T-helper 2 cell treated with Interferon-gamma antibody and Interleukin-4, amounts not matched to agents 5 μg/mL and 100 μg/mL, for 36 hours (primary cell): Measurements from ENCODE around the gene LEFTY2.

Source experiments
- DNase-seq: peaks from one replicate; pipeline ENCODE4 v3.0.0; 2021; ENCODE audit warnings: low spot score
- H3K27ac Mint-ChIP-seq: one replicate; pipeline ENCODE4 v1.8.0; 2021; ENCODE audit warnings: mild to moderate bottlenecking, mixed read lengths
- H3K27me3 Mint-ChIP-seq: one replicate; pipeline ENCODE4 v1.8.0; 2021; ENCODE audit warnings: low read depth, mixed read lengths
- H3K36me3 Mint-ChIP-seq: one replicate; pipeline ENCODE4 v1.8.0; 2021; ENCODE audit warnings: low read depth, mixed read lengths
- H3K4me1 Mint-ChIP-seq: one replicate; pipeline ENCODE4 v1.8.0; 2021; ENCODE audit warnings: low read depth, mixed read lengths
- H3K4me3 Mint-ChIP-seq: one replicate; pipeline ENCODE4 v1.8.0; 2022; ENCODE audit warnings: mild to moderate bottlenecking, moderate library complexity, mixed read lengths
- H3K9me3 Mint-ChIP-seq: one replicate; pipeline ENCODE4 v1.8.0; 2021; ENCODE audit warnings: mixed read lengths

LEFTY2 gene

DNA sequence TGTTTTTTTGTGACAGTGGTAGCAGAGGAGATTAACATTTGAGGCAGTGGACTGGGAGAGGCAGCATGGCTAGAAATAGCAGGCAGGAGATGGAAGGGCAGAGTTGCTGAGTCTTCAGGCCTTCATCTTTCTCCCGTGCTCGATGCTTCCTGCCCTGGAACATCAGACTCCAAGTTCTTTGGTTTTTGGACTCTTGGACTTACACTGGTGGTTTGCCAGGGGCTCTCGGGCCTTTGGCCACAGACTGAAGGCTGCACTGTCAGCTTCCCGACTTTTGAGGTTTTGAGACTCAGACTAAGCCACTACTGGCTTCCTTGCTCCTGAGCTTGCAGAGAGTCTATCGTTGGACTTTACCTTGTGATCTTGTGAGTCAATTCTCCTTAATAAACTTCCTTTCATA lies 24.2 kb upstream of the LEFTY2 start:
- Mint-ChIP-seq H3K9me3 (no peaks in the 10 kb centered on the region), H3K36me3 (no peaks in the 10 kb centered on the region), H3K27ac (no peak overlapping the region), H3K27me3 (peaks cover 8% of the 10 kb centered on the region), H3K4me1 (peaks cover 4% of the 10 kb centered on the region), H3K4me3 (no peak overlapping the region)
- no peak for DNase-seq

DNA sequence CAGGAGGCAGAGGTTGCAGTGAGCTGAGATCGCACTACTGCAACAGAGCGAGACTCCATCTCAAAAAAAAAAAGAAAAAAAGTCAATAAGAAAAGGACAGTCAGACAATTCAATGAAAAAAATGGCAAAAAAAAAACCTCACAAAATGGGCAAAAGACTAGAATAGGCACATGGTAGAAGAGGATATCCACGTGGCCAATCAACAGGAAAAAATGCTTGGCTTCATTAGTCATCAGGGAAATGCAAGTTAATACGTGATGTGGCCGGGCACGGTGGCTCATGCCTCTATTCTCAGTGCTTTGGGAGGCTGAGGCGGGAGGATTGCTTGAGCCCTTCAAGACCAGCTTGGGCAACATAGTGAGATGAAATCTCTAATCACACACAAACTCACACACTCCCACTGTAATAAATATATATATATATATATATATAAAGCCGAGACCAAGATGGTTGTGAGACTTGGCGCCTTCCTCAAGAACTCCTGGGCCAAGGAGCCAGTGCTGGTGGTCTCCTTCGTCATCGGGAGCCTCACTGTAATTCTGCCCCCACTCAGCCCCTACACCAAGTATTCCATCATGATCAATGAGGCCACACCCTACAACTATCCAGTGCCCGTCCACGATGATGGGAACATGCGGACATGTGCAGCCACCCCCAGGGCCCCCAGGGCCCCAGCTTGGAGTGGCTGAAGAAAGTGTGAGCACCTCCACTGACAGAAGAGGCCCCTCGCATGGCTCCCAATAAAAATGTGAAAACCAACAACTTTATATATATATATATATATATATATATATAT lies 22.9 kb upstream of the LEFTY2 start:
- no peak overlapping the region for H3K27ac Mint-ChIP-seq
- DNase-seq: no peak
- H3K9me3 Mint-ChIP-seq: no peaks in the 10 kb centered on the region
- peaks cover 4% of the 10 kb centered on the region for H3K4me1 Mint-ChIP-seq
- peaks cover 8% of the 10 kb centered on the region for H3K27me3 Mint-ChIP-seq
- H3K36me3 Mint-ChIP-seq: no peaks in the 10 kb centered on the region
- H3K4me3 Mint-ChIP-seq: no peak overlapping the region

DNA sequence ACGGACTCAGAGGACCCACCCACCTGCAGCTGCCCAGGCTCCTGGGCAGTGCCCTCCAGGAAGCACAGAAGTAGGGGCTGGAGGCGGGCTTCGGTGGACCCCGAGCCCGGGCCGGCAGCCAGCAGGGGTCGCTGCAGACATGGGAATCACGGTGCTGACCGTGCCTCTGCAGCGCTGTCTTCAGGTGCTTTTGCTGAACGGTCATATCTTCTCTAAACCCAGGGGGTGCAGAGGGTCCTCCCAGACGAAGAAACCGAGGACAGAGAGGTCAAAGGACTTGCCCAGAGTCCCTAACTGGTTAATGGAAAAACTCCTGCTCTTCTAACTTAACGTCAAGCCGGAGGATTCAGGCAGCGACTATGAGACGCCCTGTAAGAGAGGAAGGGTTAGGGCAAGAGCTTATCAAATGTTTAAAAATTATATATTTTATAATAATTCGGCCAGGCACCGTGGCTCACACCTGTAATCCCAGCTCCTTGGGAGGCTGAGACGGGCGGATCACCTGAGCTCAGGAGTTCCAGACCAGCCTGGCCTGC lies 21.5 kb upstream of the LEFTY2 start:
- H3K27me3 Mint-ChIP-seq: peaks cover 8% of the 10 kb centered on the region
- no peaks in the 10 kb centered on the region for H3K36me3 Mint-ChIP-seq
- H3K9me3 Mint-ChIP-seq: no peaks in the 10 kb centered on the region
- DNase-seq: peak; percentile 41
- no peak overlapping the region for H3K4me3 Mint-ChIP-seq
- H3K4me1 Mint-ChIP-seq: peaks cover 4% of the 10 kb centered on the region
- H3K27ac Mint-ChIP-seq: no peak overlapping the region

DNA sequence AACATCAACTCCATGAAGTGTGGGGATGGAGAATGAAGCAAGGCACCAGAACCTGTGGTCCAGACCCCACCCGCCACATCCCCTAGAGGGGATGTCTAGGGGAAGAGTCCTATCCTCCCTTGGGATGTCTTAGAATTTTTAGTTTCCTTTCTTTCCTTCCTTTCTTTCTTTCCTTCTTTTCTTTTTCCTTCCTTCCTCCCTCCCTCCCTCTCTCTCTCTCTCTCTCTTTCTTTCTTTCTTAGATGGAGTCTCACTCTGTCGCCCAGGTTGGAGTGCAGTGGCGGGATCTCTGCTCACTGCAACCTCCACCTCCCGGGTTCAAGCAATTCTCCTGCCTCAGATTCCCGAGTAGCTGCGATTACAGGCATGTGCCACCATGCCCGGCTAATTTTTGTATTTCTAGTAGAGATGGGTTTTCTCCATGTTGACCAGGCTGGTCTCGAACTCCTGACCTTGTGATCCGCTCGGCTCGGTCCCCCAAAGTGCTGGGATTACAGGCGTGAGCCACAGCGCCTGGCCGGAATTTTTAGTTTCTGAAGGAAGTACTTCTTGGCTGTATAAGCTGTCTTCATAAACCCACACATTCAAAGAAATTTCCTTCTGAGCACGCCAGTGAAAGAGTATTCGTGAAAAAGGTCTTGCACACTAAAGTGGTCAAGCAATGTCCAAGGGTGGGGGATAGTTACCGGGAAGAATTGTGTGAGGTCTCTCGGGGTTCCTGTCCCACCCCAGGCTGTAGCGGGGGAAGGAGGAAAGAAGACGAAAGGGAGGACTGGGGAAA lies 20.8 kb upstream of the LEFTY2 start:
- DNase-seq: no peak
- Mint-ChIP-seq H3K27ac (no peak overlapping the region), H3K4me3 (no peak overlapping the region), H3K4me1 (peaks cover 4% of the 10 kb centered on the region), H3K36me3 (no peaks in the 10 kb centered on the region), H3K27me3 (peaks cover 8% of the 10 kb centered on the region), H3K9me3 (no peaks in the 10 kb centered on the region)

DNA sequence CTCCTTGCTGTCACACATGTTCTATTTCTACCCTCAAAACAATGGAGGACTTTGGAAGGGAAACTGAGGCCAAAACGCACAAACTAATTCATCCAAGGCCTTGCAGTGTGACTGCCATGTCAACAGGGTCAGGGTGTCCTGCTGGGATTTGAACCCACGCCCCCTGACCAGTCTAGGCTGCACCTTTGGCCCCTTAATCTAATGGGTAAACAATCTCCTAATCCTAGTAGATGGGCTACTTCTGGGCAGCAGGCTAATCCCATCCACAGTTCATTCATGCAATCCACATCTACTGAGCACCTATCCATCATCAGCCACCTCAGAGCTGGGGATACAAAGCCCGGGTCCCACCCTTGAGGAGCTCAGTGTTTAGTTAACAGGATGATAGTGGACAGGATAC lies 17.0 kb upstream of the LEFTY2 start:
- no peak for DNase-seq
- Mint-ChIP-seq H3K36me3 (no peaks in the 10 kb centered on the region), H3K27ac (no peak overlapping the region), H3K4me1 (peaks cover 4% of the 10 kb centered on the region), H3K9me3 (no peaks in the 10 kb centered on the region), H3K27me3 (peaks cover 15% of the 10 kb centered on the region), H3K4me3 (no peak overlapping the region)

DNA sequence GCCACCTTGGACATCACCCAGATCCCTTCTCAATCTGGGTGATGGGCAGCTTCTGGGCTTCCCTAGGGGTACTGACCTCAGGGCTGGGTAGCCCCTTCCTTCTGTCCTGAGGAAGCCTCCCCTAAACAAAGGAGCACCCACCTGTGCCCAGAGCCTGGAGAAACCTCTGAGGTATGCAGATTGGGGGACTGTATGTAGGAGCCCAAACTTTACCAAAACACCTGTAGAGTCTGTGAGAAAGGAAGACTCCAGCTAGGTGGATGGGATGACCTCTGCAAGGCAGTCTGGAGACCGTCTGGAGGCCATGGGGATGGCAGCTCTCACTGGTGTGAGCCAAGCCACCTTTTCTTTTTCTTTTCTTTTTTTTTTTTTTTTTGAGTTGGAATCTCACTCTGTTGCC lies 13.7 kb upstream of the LEFTY2 start:
- Mint-ChIP-seq H3K4me1 (no peaks in the 10 kb centered on the region), H3K9me3 (no peaks in the 10 kb centered on the region), H3K36me3 (no peaks in the 10 kb centered on the region), H3K4me3 (no peak overlapping the region), H3K27me3 (peaks cover 17% of the 10 kb centered on the region), H3K27ac (no peak overlapping the region)
- DNase-seq: no peak

DNA sequence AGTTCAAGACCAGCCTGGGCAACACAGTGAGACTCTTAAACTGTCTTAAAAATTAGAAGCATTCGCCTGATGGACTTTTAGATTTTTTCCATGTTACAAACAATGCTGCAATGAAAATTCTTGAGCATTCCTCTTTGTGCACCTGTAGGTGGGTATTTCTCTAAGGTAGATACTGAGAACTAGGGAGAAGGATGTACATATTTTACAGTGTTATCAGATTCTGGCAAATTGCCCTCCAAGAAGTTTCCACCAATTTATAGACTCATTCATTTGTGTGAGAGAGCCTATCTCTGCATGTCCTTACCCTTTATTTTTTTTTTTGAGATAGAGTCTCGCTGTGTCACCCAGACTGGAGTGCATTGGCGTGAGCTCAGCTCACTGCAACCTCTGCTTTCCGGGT lies 12.3 kb upstream of the LEFTY2 start:
- no peak for DNase-seq
- Mint-ChIP-seq H3K4me3 (no peak overlapping the region), H3K9me3 (no peaks in the 10 kb centered on the region), H3K27ac (no peak overlapping the region), H3K4me1 (no peaks in the 10 kb centered on the region), H3K27me3 (peaks cover 21% of the 10 kb centered on the region), H3K36me3 (no peaks in the 10 kb centered on the region)

DNA sequence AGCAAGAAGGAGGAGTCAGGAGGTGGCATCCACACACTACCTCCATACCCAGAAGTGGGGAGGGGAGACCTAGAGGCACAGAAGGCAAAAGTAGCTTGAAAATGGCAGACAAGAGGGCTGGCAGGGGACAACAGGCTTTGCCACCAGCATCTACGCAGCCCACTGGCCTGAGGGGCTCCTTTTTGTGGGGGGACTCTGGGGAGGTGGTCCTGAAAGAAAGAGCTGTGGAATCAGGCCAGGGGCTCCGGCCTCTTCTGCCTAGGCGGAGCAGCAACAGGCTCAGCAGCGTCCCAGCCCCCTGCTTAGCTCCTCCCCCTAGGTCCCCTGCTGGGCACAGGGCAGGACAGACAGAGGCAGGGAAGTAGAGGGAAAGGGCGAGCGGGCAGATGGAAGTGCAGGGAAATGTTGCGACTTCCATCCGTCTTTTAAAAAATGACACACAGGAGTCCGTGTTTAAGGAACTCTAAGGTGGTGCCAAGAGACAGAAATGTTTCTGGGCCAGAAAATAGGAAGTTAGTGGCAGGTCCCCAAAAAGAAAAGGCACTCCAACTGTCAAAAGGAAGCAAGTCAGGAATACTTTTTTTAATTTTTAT lies 10.0 kb upstream of the LEFTY2 start:
- peaks cover 27% of the 10 kb centered on the region for H3K27me3 Mint-ChIP-seq
- H3K9me3 Mint-ChIP-seq: no peaks in the 10 kb centered on the region
- no peaks in the 10 kb centered on the region for H3K36me3 Mint-ChIP-seq
- DNase-seq: no peak
- H3K4me3 Mint-ChIP-seq: no peak overlapping the region
- no peak overlapping the region for H3K27ac Mint-ChIP-seq
- no peaks in the 10 kb centered on the region for H3K4me1 Mint-ChIP-seq

DNA sequence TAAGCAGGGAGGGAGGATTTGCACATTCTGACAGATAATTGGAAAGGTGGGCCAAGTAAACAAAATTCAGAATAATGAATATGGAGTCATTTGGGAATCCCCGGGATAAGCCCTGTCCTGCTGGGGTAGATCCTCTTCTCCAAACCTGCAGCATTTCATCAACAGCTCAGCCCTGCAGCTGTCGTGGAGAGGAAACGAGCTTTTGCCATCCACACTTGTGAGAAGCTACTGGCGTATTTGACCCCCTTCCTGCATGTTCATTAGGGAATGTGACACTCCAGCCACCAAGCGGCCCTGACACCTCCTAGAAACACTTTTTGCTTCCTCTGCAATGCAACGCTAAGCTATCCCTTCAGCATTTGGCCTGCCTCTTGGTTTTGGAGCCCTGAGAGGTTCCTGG lies 8.0 kb upstream of the LEFTY2 start:
- H3K27me3 Mint-ChIP-seq: peaks cover 23% of the 10 kb centered on the region
- no peaks in the 10 kb centered on the region for H3K36me3 Mint-ChIP-seq
- H3K4me3 Mint-ChIP-seq: no peak overlapping the region
- peaks cover 3% of the 10 kb centered on the region for H3K4me1 Mint-ChIP-seq
- no peak for DNase-seq
- H3K9me3 Mint-ChIP-seq: no peaks in the 10 kb centered on the region
- no peak overlapping the region for H3K27ac Mint-ChIP-seq

DNA sequence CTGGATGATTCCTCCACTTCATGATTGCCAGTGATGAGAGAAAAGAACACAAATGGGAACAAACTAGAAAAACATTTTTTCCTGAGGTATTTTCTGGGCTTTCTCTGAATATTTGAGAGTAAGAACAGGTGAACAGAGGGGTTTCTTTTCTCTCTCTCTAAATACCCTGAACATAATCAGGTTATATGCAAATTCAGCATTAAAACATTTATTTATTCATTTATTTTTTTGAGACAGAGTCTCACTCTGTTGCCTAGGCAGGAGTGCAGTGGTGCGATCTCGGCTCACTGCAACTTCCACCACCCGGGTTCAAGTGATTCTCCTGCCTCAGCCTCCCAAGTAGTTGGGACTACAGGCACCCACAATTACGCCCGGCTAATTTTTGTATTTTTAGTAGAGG lies 5.8 kb upstream of the LEFTY2 start:
- Mint-ChIP-seq H3K4me3 (no peak overlapping the region), H3K27me3 (peaks cover 15% of the 10 kb centered on the region), H3K9me3 (no peaks in the 10 kb centered on the region), H3K36me3 (no peaks in the 10 kb centered on the region), H3K27ac (no peak overlapping the region), H3K4me1 (peaks cover 3% of the 10 kb centered on the region)
- DNase-seq: no peak

DNA sequence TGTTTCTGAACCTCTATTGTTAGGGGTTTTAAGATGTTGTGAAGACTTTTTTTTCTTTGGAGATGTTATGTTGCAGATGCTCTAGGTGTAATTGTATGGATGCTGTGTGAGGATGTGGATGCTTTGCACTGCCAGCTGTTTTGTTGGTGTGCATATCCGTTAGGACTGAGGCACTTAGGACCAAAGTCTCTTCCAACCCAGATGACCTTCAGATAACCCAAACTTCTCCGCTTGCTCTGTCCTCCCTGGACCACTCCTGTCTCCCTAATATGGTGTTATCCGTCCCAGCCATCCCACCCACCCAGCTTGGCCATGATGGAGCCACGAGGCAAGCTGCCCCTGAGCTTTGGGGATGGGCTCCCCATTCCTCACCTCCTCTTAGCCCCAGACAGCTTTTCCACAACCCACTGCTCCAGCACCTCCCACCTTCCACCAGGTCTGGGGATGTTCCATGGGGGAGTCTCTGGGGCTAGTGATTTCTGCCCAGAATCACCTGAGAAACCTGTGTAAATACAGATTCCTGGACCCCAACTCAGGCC lies 5.1 kb upstream of the LEFTY2 start:
- Mint-ChIP-seq H3K27ac (no peak overlapping the region), H3K4me3 (no peak overlapping the region), H3K9me3 (no peaks in the 10 kb centered on the region), H3K36me3 (no peaks in the 10 kb centered on the region), H3K27me3 (peaks cover 12% of the 10 kb centered on the region), H3K4me1 (peaks cover 3% of the 10 kb centered on the region)
- DNase-seq: no peak

DNA sequence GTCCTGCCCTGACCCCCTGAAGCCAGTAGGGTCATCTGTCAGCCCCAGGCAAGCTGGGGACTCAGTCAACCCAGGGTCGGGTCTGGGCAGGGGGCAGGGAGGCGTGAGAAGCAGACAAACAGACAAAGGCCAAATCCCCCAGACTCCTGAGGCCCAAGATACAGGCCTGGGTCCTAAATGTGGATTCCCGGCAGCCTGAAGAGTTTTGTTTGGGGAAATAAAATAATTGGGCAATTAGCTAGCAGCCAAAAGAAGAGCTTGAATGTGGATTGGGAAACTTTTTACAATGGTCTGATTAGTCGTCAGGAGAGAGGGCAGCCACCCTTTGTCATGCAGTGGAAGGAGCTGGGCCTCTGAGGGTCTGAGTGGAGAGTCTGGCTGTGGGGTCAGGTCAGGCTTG lies 4.5 kb upstream of the LEFTY2 start:
- Mint-ChIP-seq H3K27ac (no peak overlapping the region), H3K9me3 (no peaks in the 10 kb centered on the region), H3K36me3 (no peaks in the 10 kb centered on the region), H3K27me3 (peaks cover 10% of the 10 kb centered on the region), H3K4me3 (no peak overlapping the region), H3K4me1 (peaks cover 3% of the 10 kb centered on the region)
- no peak for DNase-seq

DNA sequence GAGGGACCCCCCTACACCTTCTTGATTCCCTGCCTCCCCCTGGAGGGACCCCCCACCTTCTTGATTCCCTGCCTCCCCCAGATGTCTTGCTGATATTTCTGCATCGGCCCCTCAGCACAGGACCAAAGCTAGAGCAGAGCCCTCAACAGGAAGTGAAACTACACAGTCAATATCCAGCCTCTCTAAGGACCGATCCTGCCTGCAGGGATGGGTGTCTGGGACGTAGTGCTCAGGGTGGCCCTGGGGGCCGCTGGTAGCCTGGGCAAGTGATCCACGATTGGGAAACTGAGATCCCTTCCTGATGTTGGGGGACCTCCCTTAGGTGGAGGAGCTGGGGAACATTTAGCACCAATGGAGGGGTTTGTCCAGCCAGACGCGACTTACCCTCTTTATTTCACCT lies 3.9 kb upstream of the LEFTY2 start:
- Mint-ChIP-seq H3K4me3 (no peak overlapping the region), H3K9me3 (no peaks in the 10 kb centered on the region), H3K36me3 (no peaks in the 10 kb centered on the region), H3K27me3 (peaks cover 10% of the 10 kb centered on the region), H3K4me1 (peaks cover 3% of the 10 kb centered on the region), H3K27ac (no peak overlapping the region)
- no peak for DNase-seq

DNA sequence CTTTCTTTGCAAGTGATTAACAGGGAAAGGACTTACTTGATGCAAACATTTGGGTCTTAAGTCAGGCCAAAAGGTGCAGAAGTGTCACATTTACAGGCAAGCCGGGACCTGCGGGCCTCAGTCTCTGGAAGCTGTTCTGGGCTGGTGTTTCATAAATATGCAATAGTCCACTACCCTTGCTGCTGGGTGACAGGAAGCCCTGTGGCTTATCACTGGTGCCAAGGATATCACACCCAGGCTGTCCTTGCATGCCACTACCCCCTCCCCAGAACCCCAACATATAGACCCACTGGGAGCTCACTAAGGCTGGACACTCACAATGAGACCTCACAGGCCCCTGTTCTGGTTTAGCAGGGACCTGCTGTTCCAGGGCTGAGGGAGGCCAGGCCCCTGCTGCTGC lies 3.4 kb upstream of the LEFTY2 start:
- Mint-ChIP-seq H3K4me1 (peaks cover 3% of the 10 kb centered on the region), H3K27ac (no peak overlapping the region), H3K4me3 (no peak overlapping the region), H3K36me3 (no peaks in the 10 kb centered on the region), H3K9me3 (no peaks in the 10 kb centered on the region), H3K27me3 (peaks cover 10% of the 10 kb centered on the region)
- no peak for DNase-seq
